ENCODE data around the gene IL20RA.
"Not testable (repeated sequence)": the region's sequence is repeated elsewhere in the genome, so short reads cannot be mapped to it uniquely, and the experiment has no call there.

The IL20RA gene

GRCh38 chr6:137006056-137006455 is 38.7 kb downstream of the IL20RA start:
- DNase-seq, result no peak

GRCh38 chr6:137005073-137005472 is 39.7 kb downstream of the IL20RA start:
- DNase-seq, result no peak

GRCh38 chr6:137002505-137002904 is 42.3 kb downstream of the IL20RA start:
- DNase-seq, result no peak

DNA sequence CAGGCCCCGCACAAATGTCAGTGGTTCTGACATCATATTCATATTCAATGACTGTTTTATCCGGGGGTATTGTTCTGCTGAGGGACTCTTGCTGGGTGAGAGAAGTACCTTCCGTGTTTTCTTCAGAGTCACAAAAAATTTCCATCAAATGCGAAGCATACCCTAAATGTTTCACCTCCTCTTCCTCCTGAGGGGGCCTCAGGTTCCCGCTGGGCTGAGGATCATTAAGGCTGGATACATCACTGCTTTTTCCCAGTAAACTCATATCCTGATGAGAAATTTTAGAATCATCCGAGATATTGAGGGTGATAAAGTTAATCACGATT is 42.8 kb downstream of the IL20RA start:
- DNase-seq, result no peak

DNA sequence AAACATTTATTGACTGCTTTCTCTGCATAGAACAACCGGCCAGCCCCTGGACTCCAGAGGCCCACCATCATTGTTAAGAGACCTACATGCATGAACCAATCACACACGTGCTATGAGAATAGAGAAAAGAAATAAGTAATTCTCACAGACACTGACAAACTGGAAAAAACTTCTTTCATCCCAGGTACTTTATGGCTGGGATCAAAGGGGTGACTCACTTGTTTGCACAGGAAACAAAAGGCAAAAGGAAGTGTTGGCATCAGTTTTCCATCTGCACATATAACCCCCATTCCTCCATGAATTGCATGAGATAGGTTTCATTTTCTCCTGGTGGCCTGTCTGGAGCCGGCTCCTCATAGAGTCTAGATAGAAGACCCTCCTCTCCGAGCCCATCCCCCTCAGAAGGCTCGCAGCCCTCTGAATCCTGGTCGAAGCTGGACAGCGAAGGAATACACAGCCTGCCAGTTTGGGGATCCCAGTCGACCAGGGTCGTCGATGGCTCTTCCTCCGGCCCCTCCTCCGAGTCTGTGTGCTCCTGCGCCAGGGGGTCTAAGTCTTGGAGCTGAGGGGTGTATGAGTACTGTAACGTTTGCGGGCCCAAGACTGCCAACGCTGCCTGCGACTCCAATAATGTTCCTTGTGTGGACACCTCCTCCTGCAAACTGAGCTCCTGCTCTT is 43.3 kb downstream of the IL20RA start:
- peak; percentile 10 for DNase-seq

- DNase-seq, result peak; percentile 10
Measured at GRCh38 chr6:137000825-137001224, 43.9 kb downstream of the IL20RA start.

DNA sequence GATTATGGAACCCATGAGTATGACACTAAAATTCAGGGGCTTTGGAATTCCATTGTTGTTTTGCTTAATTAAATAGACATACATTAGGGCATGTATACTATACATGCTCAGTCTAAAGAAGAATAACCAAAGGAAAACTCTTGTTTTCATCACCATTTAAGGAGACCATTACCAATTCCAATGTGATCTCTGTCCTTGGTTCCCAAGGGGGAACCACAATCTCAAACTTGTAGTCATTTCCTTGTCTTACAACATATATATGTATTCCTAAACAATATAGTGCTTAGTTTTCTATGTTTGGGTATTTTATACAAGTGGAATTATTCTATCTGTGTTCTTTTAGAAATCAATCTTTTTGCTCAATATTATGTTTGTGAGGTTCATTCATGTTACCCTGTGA is 49.2 kb downstream of the IL20RA start:
- no peak for DNase-seq

GRCh38 chr6:136994782-136995181 is 50.0 kb downstream of the IL20RA start:
- no peak for DNase-seq

DNA sequence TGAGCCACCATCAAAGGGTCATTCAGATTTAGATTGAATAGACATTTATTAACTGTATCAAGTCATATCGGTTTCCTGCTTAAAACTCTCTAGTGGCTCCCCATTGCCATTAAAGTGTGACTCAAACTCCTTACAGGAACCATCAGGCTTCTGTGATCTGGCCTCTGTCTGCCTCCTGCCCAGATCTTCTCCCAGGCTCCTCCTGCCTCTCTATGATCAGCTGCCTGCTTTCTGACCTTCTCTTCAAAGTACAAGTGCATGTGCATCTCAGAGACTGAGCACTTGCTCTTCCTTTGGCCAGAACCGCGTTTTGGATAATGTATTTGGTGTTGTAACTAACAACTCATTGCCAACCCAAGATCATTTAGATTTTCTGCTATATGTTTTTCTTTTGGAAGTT is 52.7 kb downstream of the IL20RA start:
- DNase-seq, result no peak

- no peak for DNase-seq
Measured at GRCh38 chr6:136991646-136992045, 53.1 kb downstream of the IL20RA start.

DNA sequence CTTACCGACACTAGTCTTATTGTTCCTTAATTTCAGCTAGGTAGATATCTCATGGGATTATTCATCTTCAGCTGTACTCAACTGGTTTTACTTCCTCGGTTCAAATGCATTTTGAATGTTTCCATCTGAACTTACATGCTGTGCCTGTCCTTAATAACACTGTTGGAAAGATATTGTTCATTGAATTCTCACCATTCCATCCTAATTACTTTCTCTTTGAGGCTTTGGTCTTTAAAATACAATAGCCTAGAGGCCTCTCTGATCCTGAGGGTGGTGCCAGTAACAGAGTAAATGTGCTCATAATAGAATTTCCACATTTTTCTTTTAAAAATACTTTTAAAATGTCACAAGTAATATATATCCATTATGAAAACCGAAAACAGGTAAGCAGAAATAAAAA is 54.0 kb downstream of the IL20RA start:
- no peak for DNase-seq

- no peak for DNase-seq
Measured at GRCh38 chr6:136990242-136990578, 54.6 kb downstream of the IL20RA start.

DNA sequence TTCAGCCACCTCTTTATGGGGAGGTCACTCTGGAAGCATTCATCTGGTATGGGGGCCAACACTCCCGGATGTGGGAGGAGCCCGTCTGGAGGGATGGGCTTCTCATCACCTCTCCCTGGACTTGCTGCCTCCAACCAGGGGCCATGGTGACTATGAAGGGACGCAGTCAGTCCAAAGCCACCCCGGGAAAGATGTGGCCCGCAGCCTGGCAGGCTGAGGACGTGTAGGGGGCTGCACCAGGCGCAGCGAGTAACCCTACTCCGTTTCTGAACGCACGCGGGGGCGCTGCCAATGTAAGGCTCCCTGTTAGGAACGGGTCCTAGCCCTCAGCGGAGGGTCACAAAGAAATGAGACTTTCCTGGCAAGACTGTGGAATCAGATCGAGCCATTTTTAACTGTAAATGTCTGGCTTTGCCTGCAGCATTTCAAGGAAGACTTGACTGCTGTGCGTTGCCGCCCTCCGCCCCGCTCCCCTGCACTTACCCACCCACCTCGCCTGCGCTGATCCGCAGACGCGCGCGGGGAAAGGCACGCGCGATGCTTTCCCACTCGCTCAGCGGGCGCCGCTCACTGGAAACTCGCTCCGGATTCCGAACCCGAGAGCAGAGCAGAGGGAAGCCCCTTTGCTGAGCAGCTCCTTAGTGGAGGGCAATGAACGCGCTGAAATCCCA is 55.1 kb downstream of the IL20RA start:
- DNase-seq, result peak; percentile 6

- no peak for DNase-seq
Measured at GRCh38 chr6:136987526-136987925, 57.2 kb downstream of the IL20RA start.

DNA sequence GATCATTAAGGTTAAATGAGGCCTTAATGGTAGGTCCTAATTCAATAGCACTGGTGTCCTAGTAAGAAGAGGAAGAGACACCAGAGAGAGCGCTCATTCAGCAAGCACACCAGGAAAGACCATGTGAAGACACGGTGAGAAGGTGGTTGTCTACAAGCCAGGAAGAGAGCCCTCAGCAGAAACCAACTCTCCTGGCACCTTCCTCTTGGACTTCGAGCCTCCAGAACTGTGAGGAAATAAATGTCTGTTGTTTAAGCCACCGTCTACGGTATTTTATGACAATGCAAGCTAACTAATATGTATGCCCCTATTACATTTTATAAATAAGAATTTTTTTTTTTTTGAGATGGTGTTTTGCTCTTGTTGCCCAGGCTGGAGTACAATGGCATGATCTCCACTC is 59.3 kb downstream of the IL20RA start:
- no peak for DNase-seq

- DNase-seq, result no peak
Measured at GRCh38 chr6:136984578-136984977, 60.2 kb downstream of the IL20RA start.

GRCh38 chr6:136983687-136984086 is 61.1 kb downstream of the IL20RA start:
- DNase-seq, result no peak

DNA sequence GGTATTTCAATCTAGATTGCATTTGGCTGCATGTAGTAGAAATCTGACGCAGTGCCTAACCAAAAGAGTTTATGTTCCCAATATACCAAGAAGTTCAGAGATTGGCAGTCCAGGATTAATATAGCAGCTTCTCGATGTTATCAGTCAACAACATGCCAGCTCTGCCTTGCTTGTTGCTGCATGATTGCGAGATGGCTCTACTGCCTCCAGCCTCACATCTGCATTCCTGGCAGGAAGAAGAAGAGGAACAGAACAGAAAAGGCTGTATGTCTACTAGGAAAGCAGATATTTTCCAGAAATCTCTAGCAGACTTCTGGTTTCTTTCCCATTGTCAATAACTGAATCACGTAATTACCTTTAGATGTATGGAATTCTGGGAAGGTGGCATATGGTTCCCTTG is 61.8 kb downstream of the IL20RA start:
- DNase-seq, result no peak

DNA sequence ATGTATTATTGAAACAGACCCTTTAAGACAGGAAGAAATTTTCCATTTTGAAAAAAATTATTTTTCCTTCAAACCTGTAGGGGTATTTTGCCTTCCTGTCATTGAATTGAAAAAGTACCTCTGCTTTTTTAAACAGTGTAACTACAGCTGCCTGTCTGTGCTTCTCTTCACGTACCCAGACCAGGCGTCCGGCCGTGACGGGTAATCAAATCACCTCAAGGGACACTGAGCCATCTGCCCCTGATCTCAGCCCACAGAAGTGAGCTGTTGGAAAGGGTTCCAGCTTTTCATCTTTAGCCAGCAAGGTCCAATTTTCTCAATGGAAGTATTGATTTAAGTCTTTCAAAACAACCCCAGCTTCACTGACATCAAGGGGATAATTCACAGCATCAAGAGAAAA is 64.7 kb downstream of the IL20RA start:
- no peak for DNase-seq

DNA sequence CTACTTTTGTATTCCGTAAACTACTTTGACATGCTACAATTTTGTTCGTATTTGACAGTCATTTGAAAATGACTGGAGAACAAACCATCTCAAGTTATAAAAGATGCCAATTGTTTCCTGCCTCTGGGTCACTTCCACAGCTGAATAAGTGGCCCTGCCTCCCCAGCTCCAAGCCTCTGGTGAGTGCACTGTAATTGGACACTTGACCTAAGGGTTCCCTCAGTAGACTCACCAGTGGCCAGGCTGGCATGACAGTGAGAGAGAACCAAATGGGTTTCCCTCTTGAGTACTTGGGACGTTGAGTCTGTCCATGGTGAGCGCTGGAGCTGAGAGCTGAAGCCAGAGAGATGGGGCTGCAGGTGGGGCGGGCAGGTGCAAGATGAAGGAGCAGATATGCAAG is 65.6 kb downstream of the IL20RA start:
- no peak for DNase-seq

DNA sequence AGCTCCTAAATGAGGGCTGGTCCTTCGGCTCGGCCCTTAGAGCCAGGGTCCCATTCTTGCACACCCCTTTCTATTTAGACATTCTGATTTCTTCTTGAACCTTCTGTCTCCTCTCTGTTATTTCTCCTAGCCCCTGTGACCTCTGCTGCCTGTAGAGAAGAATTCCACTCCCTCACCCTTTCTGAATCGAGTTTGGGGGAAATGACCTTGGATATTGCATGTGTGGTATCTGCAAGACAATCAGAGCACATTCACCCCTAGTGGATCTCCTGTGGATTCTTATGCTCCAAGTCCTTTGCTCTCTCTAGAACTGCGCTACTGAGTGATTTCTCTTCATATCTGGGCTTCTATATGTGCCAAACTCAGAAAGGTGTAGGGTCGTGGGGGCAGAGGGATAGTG is 67.7 kb downstream of the IL20RA start:
- no peak for DNase-seq

- no peak for DNase-seq
Measured at GRCh38 chr6:136975089-136975715, 69.6 kb downstream of the IL20RA start.

GRCh38 chr6:136973781-136974180 is 71.0 kb downstream of the IL20RA start:
- not testable (repeated sequence) for DNase-seq

- DNase-seq, result no peak
Measured at GRCh38 chr6:136971609-136972008, 73.2 kb downstream of the IL20RA start.

Measured in fibroblast of skin of abdomen (primary cell).